Smooth muscle cell (in vitro differentiated cells): ENCODE data around the gene CST6. TPM values are rescaled to one million over a fixed set of nuclear protein-coding genes. Genes with fewer than 3 reads are reported as not detected.
A peak's percentile ranks its signal among the peaks of the same experiment; 100 is the strongest.

ENCODE experiments used
- DNase-seq: peaks from one replicate; lab custom pipeline; 2025; ENCODE audit not compliant: unreplicated experiment; lab: John Stamatoyannopoulos, UW
- H2AFZ ChIP-seq: fragments of 200-600 bp; sonication (generic); 2 replicates; pipeline ENCODE4 v1.6.0; 2016; ENCODE audit warnings: antibody characterized with exemption, low read depth, mild to moderate bottlenecking
- H3F3A ChIP-seq: fragments of 200-600 bp; sonication (generic); 2 replicates; pipeline ENCODE4 v1.6.0; 2017; ENCODE audit warnings: antibody characterized with exemption, low read depth
- H3K27ac ChIP-seq: fragments of 200-600 bp; sonication (generic); 2 replicates; pipeline ENCODE4 v1.5.1; 2016; ENCODE audit warnings: low read depth, mild to moderate bottlenecking
- H3K27me3 ChIP-seq: fragments of 200-600 bp; sonication (generic); 2 replicates; pipeline ENCODE4 v1.6.1; 2016; ENCODE audit warnings: low read depth, mild to moderate bottlenecking
- H3K36me3 ChIP-seq: fragments of 200-600 bp; sonication (generic); 2 replicates; pipeline ENCODE4 v1.5.1; 2016; ENCODE audit warnings: low read depth
- H3K4me1 ChIP-seq: fragments of 200-600 bp; sonication (generic); 2 replicates; pipeline ENCODE4 v1.5.1; 2016; ENCODE audit warnings: low read depth
- H3K4me2 ChIP-seq: fragments of 200-600 bp; sonication (generic); 2 replicates; pipeline ENCODE4 v1.6.0; 2016; ENCODE audit warnings: mild to moderate bottlenecking
- H3K4me3 ChIP-seq: fragments of 200-600 bp; sonication (generic); 2 replicates; pipeline ENCODE4 v1.5.1; 2016; ENCODE audit warnings: mild to moderate bottlenecking
- H3K79me2 ChIP-seq: fragments of 200-600 bp; sonication (generic); 2 replicates; pipeline ENCODE4 v1.6.0; 2016; ENCODE audit warnings: low read depth, mild to moderate bottlenecking
- H3K9ac ChIP-seq: fragments of 200-600 bp; sonication (generic); 2 replicates; pipeline ENCODE4 v1.6.0; 2016; ENCODE audit warnings: low read depth
- H3K9me3 ChIP-seq: fragments of 200-600 bp; sonication (generic); replicated peaks from 2 replicates; pipeline ENCODE4 v1.5.1; 2016; ENCODE audit warnings: low read depth
- H4K20me1 ChIP-seq: fragments of 200-600 bp; sonication (generic); 2 replicates; pipeline ENCODE4 v1.6.0; 2016; ENCODE audit warnings: low read depth
- WGBS: methylation state at CpG from one replicate; pipeline ENCODE4 v1.1.7; 2016; ENCODE audit warnings: low lambda C conversion rate; 5-methylcytosine and 5-hydroxymethylcytosine counted together
- polyA plus RNA-seq: library from polyadenylated mRNA; unstranded; fragments of >200 nt; fragmentation: Nextera tagmentation; extraction: Ambion mirVana; gene quantifications from 2 replicates; pipeline ENCODE4 v1.2.1, GENCODE V29; 2016
- total RNA-seq: library from RNA; depleted of rRNA; stranded (reverse); fragments of >200 nt; gene quantifications from 2 replicates; pipeline ENCODE4 v1.2.3, GENCODE V29; 2014
- TF ChIP-seq, protein P1 (sequence below): fragments of 200-600 bp; sonication (generic); IDR thresholded peaks from 2 replicates; pipeline ENCODE4 v1.5.1; 2017; ENCODE audit warnings: borderline replicate concordance, mild to moderate bottlenecking, antibody characterized with exemption; ENCODE audit not compliant: insufficient read depth, poor library complexity, severe bottlenecking

CST6 gene
- total and polyA plus RNA-seq, 2 experiments from 2014 or later: 37.6 to 97.0 TPM

DNA sequence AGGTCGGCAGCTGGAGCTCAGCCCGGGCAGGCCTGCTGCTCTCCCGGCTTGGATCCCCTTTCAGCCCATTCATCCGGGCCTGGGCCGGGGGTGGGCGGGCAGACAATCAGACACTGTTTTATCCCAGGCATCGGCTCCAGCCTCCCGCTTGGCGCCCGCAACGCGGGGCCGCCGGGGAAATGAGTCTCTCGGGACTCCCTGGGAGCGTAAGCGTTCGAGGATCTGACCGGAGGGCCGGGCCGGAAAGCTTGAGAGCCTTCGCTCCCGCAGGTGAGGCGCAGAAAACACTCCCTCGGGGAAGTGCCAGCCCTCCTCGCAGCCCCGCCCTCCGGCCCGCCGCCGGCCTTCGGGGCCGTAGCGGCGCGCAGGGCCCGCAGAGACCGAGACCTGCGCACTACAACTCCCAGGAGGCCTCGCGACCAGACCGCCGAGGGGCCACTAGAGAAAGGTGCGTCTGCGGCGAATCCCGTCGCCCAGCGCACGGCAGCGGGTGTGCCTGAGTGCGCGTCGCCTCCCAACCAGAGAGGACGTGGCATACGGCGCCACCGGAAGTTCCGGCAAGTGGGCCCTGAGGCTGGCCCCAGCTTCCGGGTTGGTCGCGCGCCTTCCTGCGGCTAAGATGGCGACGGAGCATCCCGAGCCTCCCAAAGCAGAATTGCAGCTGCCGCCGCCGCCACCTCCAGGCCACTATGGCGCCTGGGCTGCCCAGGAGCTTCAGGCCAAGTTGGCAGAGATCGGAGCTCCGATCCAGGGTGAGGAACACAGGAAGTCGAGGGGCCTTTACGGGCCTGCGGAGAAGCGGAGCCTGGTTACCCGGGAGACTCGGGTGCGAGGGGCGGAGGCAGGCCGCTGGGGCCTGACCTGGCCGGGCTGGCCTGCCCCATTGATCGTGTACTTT lies 40.2 kb downstream of the CST6 start, which contains the start of gene SF3B2:
Gene SF3B2 (plus strand): TSS at position 599 of the 898 bp plus-strand sequence. CDS start 21 bp downstream, at position 620.
- Histone ChIP-seq H3K4me2 (peak within 1 kb of the TSS; percentile 87), H4K20me1 (no peaks in the 10 kb centered on the region), H3K27me3 (peaks cover 3% of the 10 kb centered on the region), H3K27ac (peak within 1 kb of the TSS; percentile 87), H3K79me2 (peaks cover 43% of the 10 kb centered on the region), H3K9ac (peak within 1 kb of the TSS; percentile 97), H2AFZ (peak within 1 kb of the TSS; percentile 60), H3K9me3 (no peaks in the 10 kb centered on the region), H3K4me3 (peak within 1 kb of the TSS; percentile 97), H3K4me1 (peaks cover 20% of the 10 kb centered on the region), H3F3A (peaks cover 11% of the 10 kb centered on the region), H3K36me3 (peaks cover 8% of the 10 kb centered on the region)
- WGBS: under 1% methylated on average over 79 of the region's 84 CpGs
- TF ChIP-seq, protein P1, sequence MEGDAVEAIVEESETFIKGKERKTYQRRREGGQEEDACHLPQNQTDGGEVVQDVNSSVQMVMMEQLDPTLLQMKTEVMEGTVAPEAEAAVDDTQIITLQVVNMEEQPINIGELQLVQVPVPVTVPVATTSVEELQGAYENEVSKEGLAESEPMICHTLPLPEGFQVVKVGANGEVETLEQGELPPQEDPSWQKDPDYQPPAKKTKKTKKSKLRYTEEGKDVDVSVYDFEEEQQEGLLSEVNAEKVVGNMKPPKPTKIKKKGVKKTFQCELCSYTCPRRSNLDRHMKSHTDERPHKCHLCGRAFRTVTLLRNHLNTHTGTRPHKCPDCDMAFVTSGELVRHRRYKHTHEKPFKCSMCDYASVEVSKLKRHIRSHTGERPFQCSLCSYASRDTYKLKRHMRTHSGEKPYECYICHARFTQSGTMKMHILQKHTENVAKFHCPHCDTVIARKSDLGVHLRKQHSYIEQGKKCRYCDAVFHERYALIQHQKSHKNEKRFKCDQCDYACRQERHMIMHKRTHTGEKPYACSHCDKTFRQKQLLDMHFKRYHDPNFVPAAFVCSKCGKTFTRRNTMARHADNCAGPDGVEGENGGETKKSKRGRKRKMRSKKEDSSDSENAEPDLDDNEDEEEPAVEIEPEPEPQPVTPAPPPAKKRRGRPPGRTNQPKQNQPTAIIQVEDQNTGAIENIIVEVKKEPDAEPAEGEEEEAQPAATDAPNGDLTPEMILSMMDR: no peak
- DNase-seq: peak; percentile 87

DNA sequence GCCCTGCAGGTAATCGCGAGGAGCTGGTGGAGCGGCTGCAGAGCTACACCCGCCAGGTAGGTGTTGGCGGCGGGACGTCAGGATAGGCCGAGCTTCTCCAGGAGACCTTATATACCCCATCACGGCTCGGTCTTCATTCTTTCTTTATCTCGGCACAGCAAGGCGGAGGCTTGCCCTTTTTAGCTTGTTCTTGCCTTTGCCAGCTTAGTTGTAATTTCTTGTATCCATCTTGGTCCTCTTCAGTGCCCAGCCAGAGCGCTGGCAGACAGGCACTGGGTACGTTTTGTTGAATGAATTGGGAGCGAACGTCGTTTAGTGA lies 40.8 kb downstream of the CST6 start:
- H3K4me2 ChIP-seq: peak overlapping the region; percentile 87
- peaks cover 3% of the 10 kb centered on the region for H3K27me3 ChIP-seq
- H3F3A ChIP-seq: peaks cover 11% of the 10 kb centered on the region
- H3K36me3 ChIP-seq: peaks cover 8% of the 10 kb centered on the region
- H3K9me3 ChIP-seq: no peaks in the 10 kb centered on the region
- H3K4me1 ChIP-seq: peaks cover 20% of the 10 kb centered on the region
- H3K27ac ChIP-seq: peak overlapping the region; percentile 87
- peak overlapping the region; percentile 97 for H3K4me3 ChIP-seq
- H4K20me1 ChIP-seq: no peaks in the 10 kb centered on the region
- TF ChIP-seq, protein P1: no peak
- H2AFZ ChIP-seq: peak overlapping the region; percentile 55
- no peak for DNase-seq
- peaks cover 47% of the 10 kb centered on the region for H3K79me2 ChIP-seq
- WGBS: under 1% methylated on average over 17 of the region's 17 CpGs
- peak overlapping the region; percentile 97 for H3K9ac ChIP-seq

DNA sequence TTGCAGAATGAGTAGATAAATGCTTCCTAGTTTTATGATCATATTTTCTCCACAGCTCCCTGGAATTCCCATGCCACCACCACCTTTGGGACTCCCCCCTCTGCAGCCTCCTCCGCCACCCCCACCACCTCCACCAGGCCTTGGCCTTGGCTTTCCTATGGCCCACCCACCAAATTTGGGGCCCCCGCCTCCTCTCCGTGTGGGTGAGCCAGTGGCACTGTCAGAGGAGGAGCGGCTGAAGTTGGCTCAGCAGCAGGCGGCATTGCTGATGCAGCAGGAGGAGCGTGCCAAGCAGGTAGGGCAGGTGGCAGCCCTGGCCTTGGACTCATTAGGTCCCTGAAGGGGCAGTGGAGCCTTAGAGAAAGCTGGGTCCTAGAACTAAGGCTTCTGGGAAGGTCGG lies 43.2 kb downstream of the CST6 start:
- Histone ChIP-seq H2AFZ (no peak overlapping the region), H3K36me3 (peaks cover 18% of the 10 kb centered on the region), H3K9ac (no peak overlapping the region), H3K27ac (no peak overlapping the region), H3K27me3 (no peaks in the 10 kb centered on the region), H3K79me2 (peaks cover 51% of the 10 kb centered on the region), H3K4me1 (peaks cover 20% of the 10 kb centered on the region), H4K20me1 (no peaks in the 10 kb centered on the region), H3K9me3 (no peaks in the 10 kb centered on the region), H3K4me3 (no peak overlapping the region), H3F3A (peaks cover 12% of the 10 kb centered on the region), H3K4me2 (no peak overlapping the region)
- TF ChIP-seq, protein P1: no peak
- no peak for DNase-seq
- 97% methylated on average over 7 of the region's 7 CpGs for WGBS
